Liver (tissue), 9 donors: ENCODE data around the gene NEU4. TPM values are rescaled to one million over a fixed set of nuclear protein-coding genes. Genes with fewer than 3 reads are reported as not detected.

Experiments used
- DNase-seq: peaks from one replicate; pipeline ENCODE4 v3.0.0-alpha.2; 2017; ENCODE audit warnings: low spot score
- H3K27ac ChIP-seq, 2 donors: one replicate each; pipeline ENCODE4 v1.7.0; 2013; ENCODE audit warnings: inconsistent platforms in 2 of 2, low read length in 2 of 2, control low read depth in 1 of 2, low read depth in 1 of 2, mild to moderate bottlenecking in 1 of 2
- H3K27me3 ChIP-seq, 4 donors: one replicate each; pipeline versions ENCODE4 v1.6.1 to v1.7.0; 2013; ENCODE audit warnings: low read length in 3 of 4, inconsistent platforms in 1 of 4, mild to moderate bottlenecking in 1 of 4, moderate library complexity in 1 of 4; ENCODE audit not compliant: control insufficient read depth in 4 of 4, insufficient read depth in 4 of 4
- H3K36me3 ChIP-seq, 4 donors: one replicate each; pipeline versions ENCODE4 v1.6.1 to v1.7.0; 2013; ENCODE audit warnings: low read length in 3 of 4, mild to moderate bottlenecking in 3 of 4, low read depth in 1 of 4, moderate library complexity in 1 of 4; ENCODE audit not compliant: control insufficient read depth in 4 of 4, insufficient read depth in 3 of 4
- H3K4me1 ChIP-seq, 4 donors: one replicate each; pipeline versions ENCODE4 v1.6.1 to v1.7.0; 2013; ENCODE audit warnings: low read length in 3 of 4, mild to moderate bottlenecking in 3 of 4, moderate library complexity in 1 of 4; ENCODE audit not compliant: control insufficient read depth in 4 of 4, insufficient read depth in 4 of 4
- H3K4me3 ChIP-seq, 3 donors: one replicate each; pipeline versions ENCODE4 v1.6.1 to v1.7.0; 2013; ENCODE audit warnings: low read length in 3 of 3, control low read depth in 1 of 3, low read depth in 1 of 3, mild to moderate bottlenecking in 1 of 3
- H3K9ac ChIP-seq, 2 donors: one replicate each; pipeline ENCODE4 v1.7.0; 2013; ENCODE audit warnings: low read length in 2 of 2, mild to moderate bottlenecking in 2 of 2, moderate library complexity in 2 of 2, control low read depth in 1 of 2, low read depth in 1 of 2
- H3K9me3 ChIP-seq, 4 donors: one replicate each; pipeline versions ENCODE4 v1.6.1 to v1.7.0; 2013; ENCODE audit warnings: low read length in 3 of 4; ENCODE audit not compliant: control insufficient read depth in 4 of 4
- ATF3 ChIP-seq: IDR thresholded peaks from 2 replicates; pipeline ENCODE4 v1.6.1; 2016; ENCODE audit warnings: antibody characterized with exemption
- CTCF ChIP-seq: fragments of 150-350 bp; IDR thresholded peaks from 2 replicates; pipeline ENCODE4 v1.5.1; 2017; ENCODE audit warnings: improper control_type of control experiment, low read depth, low read length; ENCODE audit not compliant: missing input control
- EGR1 ChIP-seq, 2 donors: IDR thresholded peaks; 2 replicates each; pipeline ENCODE4 v1.6.1; 2016 to 2018; ENCODE audit warnings: antibody characterized with exemption in 2 of 2, low read depth in 2 of 2
- FOXA1 ChIP-seq: IDR thresholded peaks from 2 replicates; pipeline ENCODE4 v1.6.1; 2016; ENCODE audit warnings: antibody characterized with exemption
- FOXA2 ChIP-seq: IDR thresholded peaks from 2 replicates; pipeline ENCODE4 v1.6.1; 2016; ENCODE audit warnings: antibody characterized with exemption
- GABPA ChIP-seq, 2 donors: IDR thresholded peaks in 1 of 2; conservative IDR thresholded peaks in 1 of 2; 2 replicates each; pipeline ENCODE4 v1.6.1; 2016; ENCODE audit warnings: antibody characterized with exemption in 2 of 2, mild to moderate bottlenecking in 1 of 2, moderate library complexity in 1 of 2
- HNF4A ChIP-seq, 2 donors: conservative IDR thresholded peaks; 2 replicates each; pipeline ENCODE4 v1.6.1; 2016; ENCODE audit warnings: antibody characterized with exemption in 2 of 2, mild to moderate bottlenecking in 2 of 2
- HNF4G ChIP-seq: IDR thresholded peaks from 2 replicates; pipeline ENCODE4 v1.6.1; 2016; ENCODE audit warnings: antibody characterized with exemption
- JUND ChIP-seq, 2 donors: IDR thresholded peaks; 2 replicates each; pipeline ENCODE4 v1.6.1; 2016; ENCODE audit warnings: antibody characterized with exemption in 2 of 2
- MAX ChIP-seq: IDR thresholded peaks from 2 replicates; pipeline ENCODE4 v1.6.1; 2016; ENCODE audit warnings: antibody characterized with exemption
- NR2F2 ChIP-seq: IDR thresholded peaks from 2 replicates; pipeline ENCODE4 v1.6.1; 2016; ENCODE audit warnings: antibody characterized with exemption
- RAD21 ChIP-seq, 2 donors: IDR thresholded peaks; 2 replicates each; pipeline ENCODE4 v1.6.1; 2016; ENCODE audit warnings: antibody characterized with exemption in 2 of 2, mild to moderate bottlenecking in 2 of 2
- REST ChIP-seq: IDR thresholded peaks from 2 replicates; pipeline ENCODE4 v1.6.1; 2016; ENCODE audit warnings: antibody characterized with exemption, mild to moderate bottlenecking
- RXRA ChIP-seq, 2 donors: IDR thresholded peaks; 2 replicates each; pipeline ENCODE4 v1.6.1; 2017 to 2018; ENCODE audit warnings: antibody characterized with exemption in 2 of 2, mild to moderate bottlenecking in 1 of 2
- SP1 ChIP-seq: IDR thresholded peaks from 2 replicates; pipeline ENCODE4 v1.6.1; 2018; ENCODE audit warnings: antibody characterized with exemption, mild to moderate bottlenecking
- TAF1 ChIP-seq: conservative IDR thresholded peaks from 2 replicates; pipeline ENCODE4 v1.6.1; 2016; ENCODE audit warnings: antibody characterized with exemption, mild to moderate bottlenecking
- YY1 ChIP-seq: IDR thresholded peaks from 2 replicates; pipeline ENCODE4 v1.6.1; 2016; ENCODE audit warnings: antibody characterized with exemption, mild to moderate bottlenecking
- ZBTB33 ChIP-seq: IDR thresholded peaks from 2 replicates; pipeline ENCODE4 v1.6.1; 2016; ENCODE audit warnings: antibody characterized with exemption
- WGBS: extraction: QIAGEN DNeasy Blood & Tissue Kit; methylation state at CpG from one replicate; pipeline ENCODE4 v1.1.7; 2013; 5-methylcytosine and 5-hydroxymethylcytosine counted together
- polyA plus RNA-seq, 2 donors: library from polyadenylated mRNA; stranded (reverse) in 1 of 2; unstranded in 1 of 2; fragments of 200-250 nt in 1 of 2; fragments of >200 nt in 1 of 2; fragmentation: Nextera tagmentation in 1 of 2; extraction: Ambion mirVana in 1 of 2; gene quantifications; one replicate each; pipeline versions ENCODE4 v1.2.1 to v1.2.3, GENCODE V29; 2013 to 2015
- total RNA-seq, 2 donors: library from RNA; depleted of rRNA; stranded (reverse); fragments of >200 nt; gene quantifications; one replicate each; pipeline ENCODE4 v1.2.3, GENCODE V29; 2014
- donor health status: healthy.
- donor health status: healthy.
- donor health status: healthy.
- donor health status: healthy.
- donor health status: healthy.

Gene NEU4
- total and polyA plus RNA-seq, 4 donors, result 5.4 to 58.4 (median 35.1) TPM

- Histone ChIP-seq H3K4me1 (peaks cover 0 to 4% (median 2%) of the 10 kb centered on the region in 4 donors), H3K9ac (no peak overlapping the region), H3K27ac (no peak overlapping the region), H3K9me3 (no peaks in the 10 kb centered on the region), H3K4me3 (no peak overlapping the region), H3K27me3 (no peaks in the 10 kb centered on the region), H3K36me3 (peaks cover 2 to 16% (median 5%) of the 10 kb centered on the region in 4 donors)
- no peak for TF ChIP-seq JUND (IDR thresholded peaks at IDR 0.05)
- TF ChIP-seq RXRA (IDR thresholded peaks at IDR 0.05), result no peak
- TF ChIP-seq YY1, result no peak
- no peak for TF ChIP-seq EGR1 (IDR thresholded peaks at IDR 0.05; ENCODE audit: low read depth in 2 of 2)
- TF ChIP-seq HNF4G, result no peak
- TF ChIP-seq FOXA2, result no peak
- TF ChIP-seq ATF3, result no peak
- TF ChIP-seq NR2F2, result no peak
- TF ChIP-seq SP1, result no peak
- TF ChIP-seq TAF1, result no peak
- no peak for TF ChIP-seq CTCF
- no peak for TF ChIP-seq REST
- no peak for DNase-seq
- WGBS, result 64% methylated on average over 18 of the region's 18 CpGs
Measured at GRCh38 chr2:241762321-241762932, 46.6 kb upstream of the NEU4 start.

- Histone ChIP-seq H3K4me3 (no peak overlapping the region), H3K27ac (no peak overlapping the region), H3K36me3 (peaks cover under 1 to 15% (median 5%) of the 10 kb centered on the region in 4 donors), H3K9ac (no peak overlapping the region), H3K4me1 (peaks cover 0 to 4% (median 2%) of the 10 kb centered on the region in 4 donors), H3K9me3 (no peaks in the 10 kb centered on the region), H3K27me3 (no peaks in the 10 kb centered on the region)
- WGBS, result 86% methylated on average over 13 of the region's 13 CpGs
- no peak for DNase-seq
- no peak for TF ChIP-seq EGR1 (IDR thresholded peaks at IDR 0.05; ENCODE audit: low read depth in 2 of 2)
- no peak for TF ChIP-seq FOXA2
- TF ChIP-seq RAD21 (IDR thresholded peaks at IDR 0.05), result no peak
- no peak for TF ChIP-seq YY1
- no peak for TF ChIP-seq SP1
- no peak for TF ChIP-seq CTCF
- no peak for TF ChIP-seq ATF3
- TF ChIP-seq FOXA1, result no peak
- no peak for TF ChIP-seq JUND (IDR thresholded peaks at IDR 0.05)
- no peak for TF ChIP-seq TAF1
- TF ChIP-seq ZBTB33, result no peak
- TF ChIP-seq GABPA (IDR thresholded peaks at IDR 0.05 in 1 of 2, conservative IDR thresholded peaks at IDR 0.05 in 1 of 2), result no peak
- no peak for TF ChIP-seq NR2F2
- no peak for TF ChIP-seq HNF4A (conservative IDR thresholded peaks at IDR 0.05)
- TF ChIP-seq MAX, result no peak
Measured at GRCh38 chr2:241762933-241763369, 46.0 kb upstream of the NEU4 start.
